22Rv1 (cell line): Measurements from ENCODE around the gene BMPER.

Experiments used
- H3K27ac ChIP-seq: fragments of 450-650 bp; 2 replicates; pipeline ENCODE4 v1.5.1; 2017
- CTCF ChIP-seq: fragments of 450-650 bp; IDR thresholded peaks from 2 replicates; pipeline ENCODE4 v1.5.1; 2017; ENCODE audit warnings: mild to moderate bottlenecking
- ZFX ChIP-seq: fragments of 450-650 bp; IDR thresholded peaks from 2 replicates; pipeline ENCODE4 v1.6.1; 2017; ENCODE audit warnings: antibody characterized with exemption, borderline replicate concordance

BMPER gene

GRCh38 chr7:33873518-33873917 is 31.8 kb upstream of the BMPER start:
- TF ChIP-seq CTCF (no peak), ZFX (no peak)
- H3K27ac ChIP-seq = no peak overlapping the region

GRCh38 chr7:33873981-33874750 is 31.2 kb upstream of the BMPER start:
- no peak overlapping the region for H3K27ac ChIP-seq

GRCh38 chr7:33874943-33875342 is 30.4 kb upstream of the BMPER start:
- no peak overlapping the region for H3K27ac ChIP-seq
- TF ChIP-seq CTCF = no peak
- no peak for TF ChIP-seq ZFX

More at GRCh38 chr7:33873981-33874750, 31.2 kb upstream of the BMPER start:
- no peak for TF ChIP-seq ZFX
- TF ChIP-seq CTCF = no peak

- no peak overlapping the region for H3K27ac ChIP-seq
- TF ChIP-seq CTCF (no peak), ZFX (no peak)
Observed at GRCh38 chr7:33876596-33877274, 28.6 kb upstream of the BMPER start.

- TF ChIP-seq ZFX (no peak), CTCF (no peak)
- H3K27ac ChIP-seq = no peak overlapping the region
Observed at GRCh38 chr7:33880787-33881186, 24.6 kb upstream of the BMPER start.

- no peak for TF ChIP-seq ZFX
- no peak for TF ChIP-seq CTCF
- H3K27ac ChIP-seq = no peak overlapping the region
Observed at GRCh38 chr7:33881316-33881715, 24.0 kb upstream of the BMPER start.
